ENCODE results near the gene CASTOR1. TPM values are rescaled to one million over a fixed set of nuclear protein-coding genes. Genes with fewer than 3 reads are reported as not detected.

CASTOR1 gene
- total RNA-seq, 2 donors from 2014 or later: 19.2 to 19.5 TPM

DNA sequence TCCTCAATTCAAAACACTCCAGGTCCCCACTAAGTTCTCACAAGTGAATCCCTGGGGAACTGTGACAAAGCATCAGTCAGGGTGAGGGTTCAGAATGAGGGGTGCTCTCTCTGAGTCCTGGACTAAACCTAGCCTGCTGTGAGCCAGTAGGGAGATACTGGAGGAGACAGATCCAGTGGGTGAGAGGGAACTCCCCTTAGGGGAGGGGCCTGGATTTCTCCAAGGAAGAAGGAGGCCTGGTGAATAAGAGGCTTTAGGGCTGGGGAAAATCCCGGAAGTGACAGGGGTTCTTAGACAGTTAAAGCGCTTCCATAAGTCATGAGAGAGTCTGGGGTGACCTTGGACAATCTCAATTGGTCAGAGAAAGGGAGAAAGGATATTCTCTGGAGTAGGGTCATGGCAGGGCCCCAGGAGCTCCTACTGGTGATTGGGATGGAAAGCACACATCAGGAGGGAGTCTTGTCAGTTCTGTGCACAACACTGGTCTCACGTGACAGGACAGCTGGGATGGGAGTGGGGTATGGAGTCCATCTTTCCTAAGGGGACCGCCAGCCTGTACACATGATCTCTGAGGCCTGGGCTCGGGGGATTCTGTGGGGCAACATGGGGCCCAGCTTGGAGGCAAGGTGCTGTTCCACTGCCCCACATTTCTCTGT, 35.9 kb upstream of the CASTOR1 start:
- 75 to 84% methylated on average over 5 of the region's 5 CpGs for WGBS, 2 experiments (ENCODE audit: insufficient coverage in 1 of 2, insufficient read length in 1 of 2)
- Histone ChIP-seq H3K9ac (ENCODE audit: extremely low read depth, low read length, poor library complexity, severe bottlenecking) (no peak overlapping the region), H3K27me3 (ENCODE audit: control insufficient read depth, insufficient read depth, low read length, poor library complexity, severe bottlenecking) (no peaks in the 10 kb centered on the region), H3K4me3 (ENCODE audit: low read length) (peak overlapping the region; percentile 81), H3K9me3 (ENCODE audit: control insufficient read depth, low read length) (no peaks in the 10 kb centered on the region), H3K27ac (ENCODE audit: low read depth, low read length) (no peak overlapping the region), H3K4me1 (ENCODE audit: control insufficient read depth, insufficient read depth, low read length) (peaks cover 7% of the 10 kb centered on the region), H3K36me3 (ENCODE audit: control insufficient read depth, insufficient read depth, low read length) (peaks cover 3% of the 10 kb centered on the region)
- no peak for TF ChIP-seq CTCF (conservative IDR thresholded peaks at IDR 0.05)
- Mint-ChIP-seq H3K9me3 (no peaks in the 10 kb centered on the region), H3K4me3 (peak overlapping the region; percentile 66), H3K27ac (peak overlapping the region; percentile 52), H3K36me3 (ENCODE audit: low read depth) (peaks cover 3% of the 10 kb centered on the region), H3K4me1 (peaks cover 26% of the 10 kb centered on the region), H3K27me3 (ENCODE audit: insufficient read depth) (no peaks in the 10 kb centered on the region)
- peak; percentile 61 for DNase-seq

GRCh38 chr22:30324014-30324730, 34.9 kb upstream of the CASTOR1 start:
- Mint-ChIP-seq H3K4me1 (peaks cover 26% of the 10 kb centered on the region), H3K4me3 (no peak overlapping the region), H3K27me3 (ENCODE audit: insufficient read depth) (no peaks in the 10 kb centered on the region), H3K36me3 (ENCODE audit: low read depth) (peaks cover 3% of the 10 kb centered on the region), H3K9me3 (no peaks in the 10 kb centered on the region), H3K27ac (no peak overlapping the region)
- Histone ChIP-seq H3K4me3 (ENCODE audit: low read length) (no peak overlapping the region), H3K27ac (ENCODE audit: low read depth, low read length) (no peak overlapping the region), H3K9me3 (ENCODE audit: control insufficient read depth, low read length) (no peaks in the 10 kb centered on the region), H3K36me3 (ENCODE audit: control insufficient read depth, insufficient read depth, low read length) (peaks cover 3% of the 10 kb centered on the region), H3K4me1 (ENCODE audit: control insufficient read depth, insufficient read depth, low read length) (peaks cover 7% of the 10 kb centered on the region), H3K27me3 (ENCODE audit: control insufficient read depth, insufficient read depth, low read length, poor library complexity, severe bottlenecking) (no peaks in the 10 kb centered on the region), H3K9ac (ENCODE audit: extremely low read depth, low read length, poor library complexity, severe bottlenecking) (no peak overlapping the region)
- TF ChIP-seq CTCF (conservative IDR thresholded peaks at IDR 0.05): no peak
- no peak for DNase-seq
- WGBS, 2 experiments (ENCODE audit: insufficient coverage in 1 of 2, insufficient read length in 1 of 2): 92 to 97% methylated on average over 5 to 8 of the region's 8 CpGs

DNA sequence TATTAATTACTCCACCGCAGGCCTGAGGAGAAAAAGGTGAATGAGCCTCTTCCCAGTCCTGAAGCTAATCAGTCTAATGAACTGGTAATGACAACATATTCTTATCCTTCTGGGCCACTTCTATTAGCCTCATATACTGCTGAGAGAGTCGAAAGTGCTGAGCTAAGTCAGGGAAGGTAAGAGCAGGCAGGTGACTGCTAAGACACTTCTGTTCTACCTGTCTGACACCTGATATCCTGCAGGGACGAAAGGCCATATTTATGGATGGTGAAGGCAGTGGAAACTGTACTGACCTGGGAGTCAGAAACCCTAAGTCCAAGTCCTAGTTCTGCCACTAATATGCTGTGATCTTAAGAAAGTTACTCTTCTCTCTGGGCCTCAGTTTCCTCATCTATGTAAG, 33.9 kb upstream of the CASTOR1 start:
- no peak overlapping the region for H3K9ac ChIP-seq (ENCODE audit: extremely low read depth, low read length, poor library complexity, severe bottlenecking)
- H3K27me3 Mint-ChIP-seq (ENCODE audit: insufficient read depth): no peaks in the 10 kb centered on the region
- no peaks in the 10 kb centered on the region for H3K9me3 Mint-ChIP-seq
- no peak overlapping the region for H3K27ac ChIP-seq (ENCODE audit: low read depth, low read length)
- peaks cover 3% of the 10 kb centered on the region for H3K36me3 ChIP-seq (ENCODE audit: control insufficient read depth, insufficient read depth, low read length)
- peaks cover 3% of the 10 kb centered on the region for H3K36me3 Mint-ChIP-seq (ENCODE audit: low read depth)
- TF ChIP-seq CTCF (conservative IDR thresholded peaks at IDR 0.05): no peak
- H3K27me3 ChIP-seq (ENCODE audit: control insufficient read depth, insufficient read depth, low read length, poor library complexity, severe bottlenecking): no peaks in the 10 kb centered on the region
- 90 to 94% methylated on average over 3 of the region's 3 CpGs for WGBS, 2 experiments (ENCODE audit: insufficient coverage in 1 of 2, insufficient read length in 1 of 2)
- no peaks in the 10 kb centered on the region for H3K9me3 ChIP-seq (ENCODE audit: control insufficient read depth, low read length)
- H3K4me1 Mint-ChIP-seq: peaks cover 29% of the 10 kb centered on the region
- no peak overlapping the region for H3K27ac Mint-ChIP-seq
- DNase-seq: no peak
- H3K4me3 ChIP-seq (ENCODE audit: low read length): no peak overlapping the region
- peaks cover 7% of the 10 kb centered on the region for H3K4me1 ChIP-seq (ENCODE audit: control insufficient read depth, insufficient read depth, low read length)
- no peak overlapping the region for H3K4me3 Mint-ChIP-seq

All from endodermal cell (in vitro differentiated cells).